ENCODE data around the gene PSD4. TPM values are rescaled to one million over a fixed set of nuclear protein-coding genes. Genes with fewer than 3 reads are reported as not detected.

PSD4 gene
- total RNA-seq, 1 experiment from 2014 or later = 44.5 TPM

DNA sequence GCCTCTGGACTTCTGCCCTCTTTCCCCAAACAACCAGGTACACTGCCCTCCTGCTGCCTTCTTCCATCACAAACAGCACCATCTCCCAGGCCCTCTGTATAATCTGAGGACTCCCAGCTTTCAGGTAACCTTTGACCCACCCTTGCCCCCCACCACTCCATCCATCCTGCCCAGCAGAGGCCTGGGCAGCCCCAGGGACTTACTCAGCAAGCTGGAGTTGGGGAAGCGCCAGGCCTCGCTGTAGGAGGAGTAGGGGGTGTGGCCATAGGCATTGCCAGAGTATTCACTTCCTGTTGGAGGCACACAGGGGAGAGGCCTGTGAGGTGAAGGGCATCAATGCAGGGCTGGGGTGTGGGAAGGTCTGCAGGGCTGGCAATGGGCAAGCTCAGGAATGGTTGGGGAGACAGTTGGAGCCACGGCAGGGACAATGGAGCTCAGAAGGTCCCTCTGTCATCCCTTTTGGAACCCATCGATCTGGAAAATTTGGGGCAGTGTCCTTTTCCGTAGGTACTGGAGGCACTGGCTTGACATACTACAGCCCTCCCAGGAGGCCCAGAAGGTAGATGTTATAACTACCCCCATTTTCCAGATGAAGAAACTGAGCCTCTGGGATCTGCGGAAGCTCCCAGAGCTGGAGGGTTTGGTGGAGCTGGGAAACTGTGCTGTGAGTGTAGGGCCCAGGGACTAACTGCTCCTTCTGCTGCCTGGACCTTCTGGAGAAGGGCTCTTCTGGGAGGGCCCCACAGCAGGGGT is 46.3 kb downstream of the PSD4 start:
- DNase-seq (ENCODE audit: low read depth) = peak; percentile 75

DNA sequence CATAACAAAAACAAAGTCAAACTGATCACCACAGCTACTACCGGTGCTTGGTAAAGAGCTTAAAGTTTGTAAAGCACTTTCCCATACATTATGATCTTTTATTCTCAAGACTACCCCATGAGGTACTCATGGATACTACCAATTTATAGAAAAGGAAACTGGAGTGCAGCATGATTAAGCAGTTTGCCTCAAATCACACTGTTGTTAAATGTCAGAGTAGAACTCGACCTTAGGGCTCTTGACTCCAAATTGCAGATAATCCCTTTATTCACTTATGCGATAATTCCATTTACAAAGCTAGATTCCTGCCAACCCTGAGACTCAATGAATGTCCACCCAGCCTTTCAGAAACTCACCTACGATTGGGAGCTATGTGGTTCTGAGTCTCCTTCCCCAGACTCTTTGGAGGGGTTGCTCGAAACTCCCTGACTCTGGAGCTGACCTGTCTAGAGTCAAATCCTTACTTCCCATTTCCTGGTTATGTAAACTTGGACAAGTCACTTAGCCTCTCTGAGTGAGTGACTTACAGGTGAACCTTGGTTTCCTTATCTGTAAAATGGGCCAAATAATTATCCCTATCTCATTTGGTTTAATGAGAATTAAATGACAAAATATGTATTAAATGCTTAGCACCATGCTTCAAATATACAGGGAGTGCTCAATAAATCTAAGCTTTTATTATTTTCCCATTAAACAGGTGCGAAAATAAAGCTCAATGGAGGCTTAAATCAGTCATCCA is 47.4 kb downstream of the PSD4 start:
- DNase-seq (ENCODE audit: low read depth) = no peak

DNA sequence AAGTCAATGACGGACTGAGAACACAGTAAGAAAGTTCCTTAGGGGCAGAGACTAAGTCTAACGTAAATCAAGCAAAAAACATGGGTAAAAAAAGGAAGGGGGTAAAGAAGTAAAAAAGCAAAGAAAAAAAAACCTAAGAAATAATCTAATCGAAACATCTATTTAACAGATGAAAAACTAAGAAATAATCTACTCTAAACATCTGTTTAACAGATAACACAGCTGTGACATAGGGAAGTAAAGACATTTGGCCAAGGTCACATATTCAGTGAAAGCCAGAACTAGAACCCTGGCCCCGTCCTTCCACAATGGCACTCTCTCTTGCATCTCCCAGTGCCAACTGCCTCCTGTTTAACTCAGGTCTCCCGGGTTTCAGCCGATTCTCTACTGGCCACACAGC is 48.1 kb downstream of the PSD4 start:
- DNase-seq (ENCODE audit: low read depth) = no peak

- DNase-seq (ENCODE audit: low read depth) = no peak
Observed at GRCh38 chr2:113223813-113224212, 50.0 kb downstream of the PSD4 start.

GRCh38 chr2:113224647-113225236 is 51.0 kb downstream of the PSD4 start:
- no peak for DNase-seq (ENCODE audit: low read depth)

DNA sequence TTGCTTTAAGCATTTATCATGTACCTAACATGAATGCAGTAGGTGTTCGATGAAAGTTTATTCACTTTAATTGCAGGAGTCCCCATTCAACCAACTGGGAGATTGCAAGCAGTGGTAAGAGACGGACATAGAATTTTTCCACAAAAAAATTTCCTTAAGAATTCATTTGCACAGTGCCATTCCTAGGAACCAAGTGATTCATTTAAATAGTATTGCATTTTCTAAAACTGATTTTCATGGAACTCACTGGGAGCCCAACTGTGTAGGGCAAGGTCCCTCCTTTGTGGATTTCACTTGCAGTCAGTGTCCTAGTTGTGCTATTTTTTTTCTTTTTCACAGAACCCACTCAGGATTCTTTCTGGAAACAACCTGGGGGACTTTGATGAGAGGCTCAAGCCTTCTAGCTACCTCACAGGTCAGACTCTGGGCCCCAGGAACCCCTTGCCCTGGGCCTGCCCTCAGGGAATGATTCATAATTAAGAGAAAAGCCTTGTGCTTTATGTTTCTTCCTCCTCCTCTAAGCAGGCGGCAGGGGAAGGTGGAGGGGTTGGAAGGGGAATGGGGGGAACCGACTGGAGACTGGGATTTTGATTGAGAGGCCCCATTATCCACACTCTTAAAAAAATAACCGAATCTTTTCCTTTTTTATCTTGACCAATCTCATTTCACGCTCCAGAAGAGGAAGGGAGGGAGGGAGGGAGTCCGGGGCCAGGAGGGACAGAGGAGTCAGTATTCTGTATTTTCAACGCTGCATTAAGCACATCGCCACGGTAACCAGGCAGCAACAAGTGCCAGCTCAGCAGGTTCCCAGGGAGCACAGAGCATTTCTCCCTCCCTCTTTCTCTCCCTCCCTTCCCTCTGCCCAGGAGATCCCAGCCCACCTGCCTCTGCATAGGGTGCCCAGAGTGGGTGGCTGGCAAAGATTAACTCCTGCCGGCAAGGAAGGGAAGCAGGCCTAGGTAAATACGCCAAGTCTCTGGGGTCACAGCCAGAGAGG is 51.8 kb downstream of the PSD4 start:
- peak; percentile 56 for DNase-seq (ENCODE audit: low read depth)

DNA sequence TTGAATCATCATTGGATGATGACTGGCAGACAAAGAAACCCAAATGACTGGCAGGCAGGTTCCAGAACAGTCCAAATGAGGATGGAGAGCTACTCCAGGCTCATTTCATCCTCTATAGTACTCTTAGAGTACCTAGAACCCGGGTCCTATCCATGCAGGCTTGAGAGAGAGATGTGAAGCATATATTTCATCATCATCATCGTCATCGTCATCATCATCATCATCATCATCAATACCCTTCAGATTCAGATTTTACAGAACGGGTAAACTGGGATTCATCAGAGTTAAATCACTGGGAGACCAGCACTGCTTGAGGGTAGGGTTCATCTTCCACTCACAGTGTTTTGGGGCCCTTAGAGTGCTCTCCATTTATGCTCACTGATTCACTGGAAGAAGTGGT is 52.7 kb downstream of the PSD4 start:
- no peak for DNase-seq (ENCODE audit: low read depth)

- no peak for DNase-seq (ENCODE audit: low read depth)
Observed at GRCh38 chr2:113227290-113227689, 53.5 kb downstream of the PSD4 start.

DNA sequence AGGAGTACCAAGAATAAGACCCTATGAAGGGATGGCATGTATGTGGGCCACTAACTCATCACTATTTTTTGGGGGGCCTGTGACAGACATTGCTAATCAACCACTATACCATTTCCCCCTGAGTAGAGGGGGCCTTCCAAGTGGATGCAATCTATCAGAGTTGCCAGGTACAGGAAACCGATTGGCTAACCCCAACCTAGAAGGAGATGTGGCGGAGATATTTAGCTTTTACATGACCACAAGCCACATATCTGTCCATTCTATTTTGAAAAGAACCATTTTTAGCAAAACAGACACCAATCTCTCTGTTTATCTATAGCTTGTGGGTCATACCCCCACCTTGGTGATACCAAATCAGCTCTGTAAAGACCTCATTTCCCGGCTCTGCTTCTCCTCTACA is 53.9 kb downstream of the PSD4 start:
- DNase-seq (ENCODE audit: low read depth) = no peak

DNA sequence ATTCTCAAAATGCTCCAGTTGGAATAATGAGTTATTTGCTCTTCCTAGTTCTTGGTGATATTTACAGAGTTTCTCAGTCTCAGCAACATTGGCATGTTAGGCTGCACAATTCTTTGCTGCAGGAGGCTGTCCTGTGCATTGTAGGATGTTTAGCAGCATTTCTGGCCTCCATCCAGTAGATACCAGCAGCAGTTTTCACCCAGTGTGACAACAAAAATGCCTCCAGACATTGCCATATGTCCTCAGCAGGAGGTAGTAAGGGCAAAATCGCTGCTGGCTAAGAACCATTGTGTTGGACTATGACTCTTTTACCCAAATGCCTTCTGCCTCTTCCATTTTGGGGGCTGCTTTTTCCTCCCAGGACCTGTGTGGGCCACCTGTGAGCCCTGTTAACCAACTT is 54.6 kb downstream of the PSD4 start:
- no peak for DNase-seq (ENCODE audit: low read depth)

DNA sequence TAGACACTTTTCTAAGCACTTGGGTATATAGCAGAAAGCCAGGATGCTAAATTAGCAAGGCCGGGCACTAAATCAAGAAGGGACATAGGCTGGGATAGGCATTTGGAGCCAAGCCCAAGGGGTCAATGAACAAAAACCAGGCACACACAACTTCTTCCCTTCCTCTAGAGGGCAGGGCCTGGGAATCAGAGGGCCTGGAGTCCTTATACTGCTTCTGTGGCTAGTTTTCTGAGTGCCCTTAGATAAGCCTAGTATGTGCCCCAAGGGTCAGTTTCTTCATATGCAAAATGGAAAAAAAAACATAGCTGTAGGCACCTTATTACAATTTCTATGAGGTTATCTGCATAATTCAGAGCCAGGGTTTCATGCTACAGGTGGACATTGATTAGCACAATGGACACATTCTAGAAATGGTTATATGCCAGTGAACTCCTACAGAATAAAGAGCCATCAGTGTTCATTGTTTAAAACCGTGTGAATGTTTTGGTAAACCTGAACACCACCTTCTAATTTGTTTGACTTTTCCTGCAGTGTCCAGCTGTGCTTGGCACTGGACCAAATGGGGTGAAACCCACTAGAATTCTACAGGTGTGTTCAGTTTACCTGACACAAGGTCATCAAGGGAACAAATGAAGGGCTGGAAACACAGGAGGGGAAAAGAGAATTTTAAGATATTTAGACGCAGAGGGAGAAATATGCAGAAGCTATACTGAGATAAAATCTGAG is 55.4 kb downstream of the PSD4 start:
- no peak for DNase-seq (ENCODE audit: low read depth)

- DNase-seq (ENCODE audit: low read depth) = no peak
Observed at GRCh38 chr2:113229795-113230194, 56.0 kb downstream of the PSD4 start.

DNA sequence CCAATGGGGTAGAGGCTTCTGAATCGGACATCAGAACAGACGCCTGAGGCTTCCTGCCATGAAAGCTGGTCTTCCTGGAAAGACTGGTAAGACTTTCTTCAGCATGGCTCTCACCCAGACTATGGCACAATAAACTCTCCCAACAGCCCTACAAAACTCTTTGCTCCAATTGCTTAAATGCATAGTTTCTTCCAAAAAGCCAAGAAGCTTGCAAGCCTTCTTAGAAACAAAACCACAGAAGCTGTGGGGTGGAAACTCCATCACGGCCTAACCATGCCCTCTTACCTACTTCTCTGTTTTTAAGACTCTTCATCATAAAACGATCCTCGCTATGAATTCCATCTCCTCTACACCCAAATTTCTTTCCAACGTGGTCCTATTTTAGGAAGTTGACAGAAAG is 56.8 kb downstream of the PSD4 start:
- no peak for DNase-seq (ENCODE audit: low read depth)

DNA sequence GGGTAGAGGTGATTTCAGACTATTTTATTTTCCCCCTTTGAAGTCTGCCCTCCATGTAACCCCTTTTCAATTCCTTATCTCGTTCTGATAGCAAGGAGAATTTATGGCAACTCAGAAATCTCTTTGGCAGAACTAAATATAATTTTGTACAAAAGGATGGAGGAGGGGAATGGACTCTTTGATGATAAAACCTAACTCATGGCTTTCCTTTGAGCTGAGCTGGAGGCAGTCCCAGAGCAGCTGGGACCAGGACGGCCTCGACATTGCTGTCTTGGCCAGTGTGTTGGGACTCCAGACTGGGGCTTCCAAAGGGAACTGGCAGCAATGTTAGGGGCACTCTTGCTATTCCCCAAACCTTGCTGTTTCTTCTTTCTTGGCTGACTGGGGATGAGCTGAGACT is 57.3 kb downstream of the PSD4 start:
- DNase-seq (ENCODE audit: low read depth) = no peak

GRCh38 chr2:113232123-113232522 is 58.4 kb downstream of the PSD4 start:
- DNase-seq (ENCODE audit: low read depth) = no peak

DNA sequence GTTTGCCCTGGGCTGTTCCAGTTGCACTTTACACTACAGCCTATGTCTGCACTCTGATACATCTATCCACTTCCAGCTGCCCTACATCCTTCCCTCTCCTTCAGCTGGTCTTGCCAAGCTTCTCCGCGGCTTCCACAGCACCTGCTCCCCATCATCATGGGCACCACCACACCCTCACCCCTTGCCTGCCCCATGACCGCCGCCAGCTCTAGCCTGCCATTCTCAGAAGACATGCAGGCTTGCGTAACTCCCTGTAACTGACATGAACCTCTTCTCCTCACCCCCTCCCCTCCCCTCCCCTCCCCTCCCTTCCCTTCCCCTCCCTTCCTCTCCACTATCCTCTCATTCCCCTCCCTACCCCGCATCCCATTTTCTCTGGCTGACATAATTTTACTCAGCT is 59.0 kb downstream of the PSD4 start:
- no peak for DNase-seq (ENCODE audit: low read depth)

- peak; percentile 34 for DNase-seq (ENCODE audit: low read depth)
Observed at GRCh38 chr2:113233593-113234550, 60.1 kb downstream of the PSD4 start.

- no peak for DNase-seq (ENCODE audit: low read depth)
Observed at GRCh38 chr2:113234721-113235346, 61.1 kb downstream of the PSD4 start.

Measured in HT1080 (cell line).